ENCODE data around the gene CCDC71L. TPM values are rescaled to one million over a fixed set of nuclear protein-coding genes. Genes with fewer than 3 reads are reported as not detected.

CCDC71L gene
- total RNA-seq, 1 donor from 2014 or later: 18.4 TPM

DNA sequence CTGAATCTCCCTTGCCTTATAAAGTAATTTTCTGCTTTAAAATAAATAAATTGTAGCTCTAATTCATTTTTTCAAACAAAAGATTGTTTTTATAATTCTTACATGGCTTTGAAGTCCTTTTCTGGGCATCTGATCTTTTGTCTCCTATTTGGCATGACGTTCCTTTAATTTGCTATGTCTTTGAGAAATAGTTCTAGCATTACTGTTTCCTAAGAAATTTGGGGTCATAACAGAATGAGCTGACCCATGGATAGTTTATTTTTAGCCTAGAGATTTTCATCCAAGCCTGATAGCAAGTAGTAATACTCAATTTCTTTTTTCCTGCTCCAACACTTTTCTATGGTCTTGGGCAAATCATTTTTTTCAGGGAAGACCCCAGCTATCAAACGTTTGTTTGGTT lies 31.4 kb downstream of the CCDC71L start:
- H3K4me3 Mint-ChIP-seq (ENCODE audit: low read depth): no peak overlapping the region
- no peaks in the 10 kb centered on the region for H3K36me3 Mint-ChIP-seq (ENCODE audit: low read depth)
- H3K27me3 Mint-ChIP-seq (ENCODE audit: low read depth): peaks cover 2% of the 10 kb centered on the region

GRCh38 chr7:106626376-106627164 lies 34.4 kb downstream of the CCDC71L start:
- Mint-ChIP-seq H3K27me3 (ENCODE audit: low read depth) (no peaks in the 10 kb centered on the region), H3K4me3 (ENCODE audit: low read depth) (no peak overlapping the region), H3K36me3 (ENCODE audit: low read depth) (no peaks in the 10 kb centered on the region), H3K9me3 (peaks cover 9% of the 10 kb centered on the region), H3K4me1 (ENCODE audit: low read depth) (peaks cover 16% of the 10 kb centered on the region), H3K27ac (no peak overlapping the region)
- no peak for DNase-seq (ENCODE audit: low spot score)
- intact Hi-C loops (cut with micrococcal nuclease): loop anchor here (10.0 kb wide), 1 partner anchor 82 kb away; no protein-coding TSS in a partner anchor

More for the DNA sequence above, 31.4 kb downstream of the CCDC71L start:
- peaks cover 10% of the 10 kb centered on the region for H3K4me1 Mint-ChIP-seq (ENCODE audit: low read depth)
- H3K9me3 Mint-ChIP-seq: no peaks in the 10 kb centered on the region
- intact Hi-C loops (cut with micrococcal nuclease): loop anchor here (10.0 kb wide), 1 partner anchor 85 kb away; no protein-coding TSS in a partner anchor
- H3K27ac Mint-ChIP-seq: no peak overlapping the region
- no peak for DNase-seq (ENCODE audit: low spot score)

DNA sequence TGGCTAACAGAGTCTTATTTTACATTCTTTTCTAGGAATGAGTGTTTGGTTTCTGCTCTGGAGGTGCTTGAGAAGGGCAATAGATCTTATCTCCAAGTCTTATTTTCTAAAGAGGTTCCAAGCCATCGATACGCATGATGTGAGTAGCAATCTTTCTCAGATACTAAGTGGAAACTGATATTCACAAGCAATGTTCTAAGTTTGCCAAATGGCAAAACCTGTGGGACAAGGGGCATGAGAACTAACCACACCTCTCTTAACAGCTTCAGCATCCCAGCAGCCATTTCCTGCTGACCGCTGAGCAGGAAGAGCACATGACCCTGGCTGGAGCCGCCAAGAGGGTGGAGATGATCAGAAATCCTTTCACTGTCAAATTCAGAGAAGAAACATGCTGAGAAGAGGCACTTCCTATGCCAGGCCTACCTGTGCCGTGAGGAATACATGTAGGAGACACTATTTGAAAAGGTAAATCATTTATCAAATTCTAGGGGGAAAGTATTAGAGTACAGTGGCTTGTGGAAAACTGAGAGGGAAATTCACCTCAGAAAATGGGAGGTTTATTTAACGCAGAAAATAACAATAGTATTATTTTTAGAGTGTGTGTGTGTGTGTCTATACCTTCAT lies 35.2 kb downstream of the CCDC71L start:
- intact Hi-C loops (cut with micrococcal nuclease): loop anchor here (10.0 kb wide), 1 partner anchor 81 kb away; no protein-coding TSS in a partner anchor
- peaks cover 13% of the 10 kb centered on the region for H3K9me3 Mint-ChIP-seq
- H3K4me1 Mint-ChIP-seq (ENCODE audit: low read depth): peaks cover 16% of the 10 kb centered on the region
- DNase-seq (ENCODE audit: low spot score): no peak
- no peak overlapping the region for H3K4me3 Mint-ChIP-seq (ENCODE audit: low read depth)
- H3K27ac Mint-ChIP-seq: no peak overlapping the region
- H3K36me3 Mint-ChIP-seq (ENCODE audit: low read depth): no peaks in the 10 kb centered on the region
- H3K27me3 Mint-ChIP-seq (ENCODE audit: low read depth): no peaks in the 10 kb centered on the region

GRCh38 chr7:106623853-106624252 lies 37.1 kb downstream of the CCDC71L start:
- Mint-ChIP-seq H3K27ac (no peak overlapping the region), H3K4me3 (ENCODE audit: low read depth) (no peak overlapping the region), H3K9me3 (peaks cover 13% of the 10 kb centered on the region)

GRCh38 chr7:106623315-106623660 lies 37.7 kb downstream of the CCDC71L start:
- H3K9me3 Mint-ChIP-seq: peaks cover 13% of the 10 kb centered on the region
- no peak for DNase-seq (ENCODE audit: low spot score)
- H3K4me3 Mint-ChIP-seq (ENCODE audit: low read depth): no peak overlapping the region
- H3K27me3 Mint-ChIP-seq (ENCODE audit: low read depth): peaks cover 2% of the 10 kb centered on the region
- intact Hi-C loops (cut with micrococcal nuclease): loop anchor here (10.0 kb wide), 1 partner anchor 78 kb away; no protein-coding TSS in a partner anchor
- H3K36me3 Mint-ChIP-seq (ENCODE audit: low read depth): no peaks in the 10 kb centered on the region
- no peak overlapping the region for H3K27ac Mint-ChIP-seq
- peaks cover 16% of the 10 kb centered on the region for H3K4me1 Mint-ChIP-seq (ENCODE audit: low read depth)

More at GRCh38 chr7:106623853-106624252, 37.1 kb downstream of the CCDC71L start:
- H3K4me1 Mint-ChIP-seq (ENCODE audit: low read depth): peaks cover 16% of the 10 kb centered on the region
- H3K27me3 Mint-ChIP-seq (ENCODE audit: low read depth): peaks cover 2% of the 10 kb centered on the region
- no peaks in the 10 kb centered on the region for H3K36me3 Mint-ChIP-seq (ENCODE audit: low read depth)
- no peak for DNase-seq (ENCODE audit: low spot score)
- intact Hi-C loops (cut with micrococcal nuclease): loop anchor here (10.0 kb wide), 1 partner anchor 79 kb away; no protein-coding TSS in a partner anchor

GRCh38 chr7:106622654-106623314 lies 38.2 kb downstream of the CCDC71L start:
- Mint-ChIP-seq H3K9me3 (peaks cover 13% of the 10 kb centered on the region), H3K27ac (no peak overlapping the region), H3K4me1 (ENCODE audit: low read depth) (peaks cover 16% of the 10 kb centered on the region), H3K27me3 (ENCODE audit: low read depth) (peaks cover 2% of the 10 kb centered on the region), H3K36me3 (ENCODE audit: low read depth) (no peaks in the 10 kb centered on the region), H3K4me3 (ENCODE audit: low read depth) (no peak overlapping the region)
- intact Hi-C loops (cut with micrococcal nuclease): loop anchor here (10.0 kb wide), 1 partner anchor 78 kb away; no protein-coding TSS in a partner anchor
- DNase-seq (ENCODE audit: low spot score): no peak

GRCh38 chr7:106621393-106622132 lies 39.4 kb downstream of the CCDC71L start:
- no peaks in the 10 kb centered on the region for H3K36me3 Mint-ChIP-seq (ENCODE audit: low read depth)
- H3K27me3 Mint-ChIP-seq (ENCODE audit: low read depth): peaks cover 2% of the 10 kb centered on the region
- intact Hi-C loops (cut with micrococcal nuclease): loop anchor here (10.0 kb wide), 1 partner anchor 77 kb away; no protein-coding TSS in a partner anchor
- H3K4me1 Mint-ChIP-seq (ENCODE audit: low read depth): peaks cover 16% of the 10 kb centered on the region
- H3K27ac Mint-ChIP-seq: no peak overlapping the region
- H3K9me3 Mint-ChIP-seq: peaks cover 13% of the 10 kb centered on the region
- H3K4me3 Mint-ChIP-seq (ENCODE audit: low read depth): no peak overlapping the region
- DNase-seq (ENCODE audit: low spot score): no peak

DNA sequence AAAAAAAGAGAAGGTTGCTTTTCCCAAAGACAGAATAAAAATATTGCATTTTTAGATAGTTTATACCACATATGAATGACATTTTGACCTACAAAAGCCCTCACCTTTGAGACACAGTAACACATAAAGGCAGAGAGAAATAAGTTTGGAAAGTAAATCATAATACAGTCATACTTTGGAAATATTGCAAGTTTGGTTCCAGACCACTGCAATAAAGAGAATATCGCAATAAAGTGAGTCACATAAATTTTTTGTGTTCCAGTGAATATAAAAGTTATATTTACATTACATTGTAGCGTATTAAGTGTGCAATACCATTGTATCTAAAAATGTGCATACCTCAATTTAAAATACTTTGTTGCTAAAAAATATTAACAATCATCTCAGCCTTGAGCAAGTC lies 40.3 kb downstream of the CCDC71L start:
- Mint-ChIP-seq H3K36me3 (ENCODE audit: low read depth) (no peaks in the 10 kb centered on the region), H3K9me3 (peaks cover 13% of the 10 kb centered on the region), H3K27ac (no peak overlapping the region), H3K4me3 (ENCODE audit: low read depth) (no peak overlapping the region), H3K4me1 (ENCODE audit: low read depth) (peaks cover 13% of the 10 kb centered on the region), H3K27me3 (ENCODE audit: low read depth) (peaks cover 2% of the 10 kb centered on the region)
- no peak for DNase-seq (ENCODE audit: low spot score)
- intact Hi-C loops (cut with micrococcal nuclease): loop anchor here (10.0 kb wide), 1 partner anchor 76 kb away; no protein-coding TSS in a partner anchor

GRCh38 chr7:106620034-106620433 lies 40.9 kb downstream of the CCDC71L start:
- Mint-ChIP-seq H3K9me3 (peaks cover 13% of the 10 kb centered on the region), H3K27me3 (ENCODE audit: low read depth) (peaks cover 2% of the 10 kb centered on the region), H3K36me3 (ENCODE audit: low read depth) (no peaks in the 10 kb centered on the region), H3K4me3 (ENCODE audit: low read depth) (no peak overlapping the region), H3K27ac (no peak overlapping the region), H3K4me1 (ENCODE audit: low read depth) (peaks cover 6% of the 10 kb centered on the region)
- intact Hi-C loops (cut with micrococcal nuclease): loop anchor here (10.0 kb wide), 1 partner anchor 75 kb away; no protein-coding TSS in a partner anchor
- no peak for DNase-seq (ENCODE audit: low spot score)

DNA sequence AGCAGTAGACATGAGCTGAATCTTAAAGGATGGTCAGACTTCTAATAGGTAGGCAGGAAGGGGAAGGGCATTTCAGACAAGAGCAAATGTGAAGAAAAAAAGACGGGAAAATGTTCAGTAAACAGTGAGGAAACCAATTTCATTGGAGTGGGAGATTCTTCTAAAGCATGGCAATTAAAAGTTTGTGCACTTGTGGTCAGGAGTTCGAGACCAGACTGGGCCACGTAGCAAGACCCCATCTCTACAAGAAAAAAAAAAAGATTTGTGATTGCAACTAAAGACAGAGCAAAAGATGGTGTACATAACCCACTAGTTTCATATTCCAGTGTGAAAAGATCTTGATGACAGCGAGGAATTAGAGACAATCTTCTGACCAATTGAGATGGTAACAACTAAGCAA lies 41.7 kb downstream of the CCDC71L start:
- H3K4me1 Mint-ChIP-seq (ENCODE audit: low read depth): peaks cover 6% of the 10 kb centered on the region
- no peak for DNase-seq (ENCODE audit: low spot score)
- H3K4me3 Mint-ChIP-seq (ENCODE audit: low read depth): no peak overlapping the region
- peaks cover 3% of the 10 kb centered on the region for H3K27me3 Mint-ChIP-seq (ENCODE audit: low read depth)
- H3K36me3 Mint-ChIP-seq (ENCODE audit: low read depth): no peaks in the 10 kb centered on the region
- no peak overlapping the region for H3K27ac Mint-ChIP-seq
- intact Hi-C loops (cut with micrococcal nuclease): no loop called here
- H3K9me3 Mint-ChIP-seq: peaks cover 13% of the 10 kb centered on the region

- Mint-ChIP-seq H3K4me1 (ENCODE audit: low read depth) (peaks cover 4% of the 10 kb centered on the region), H3K36me3 (ENCODE audit: low read depth) (no peaks in the 10 kb centered on the region), H3K9me3 (peaks cover 13% of the 10 kb centered on the region), H3K27ac (no peak overlapping the region), H3K4me3 (ENCODE audit: low read depth) (no peak overlapping the region), H3K27me3 (ENCODE audit: low read depth) (peaks cover 4% of the 10 kb centered on the region)
- DNase-seq (ENCODE audit: low spot score): no peak
- intact Hi-C loops (cut with micrococcal nuclease): no loop called here
Measured at GRCh38 chr7:106618480-106618879, 42.5 kb downstream of the CCDC71L start.

- Mint-ChIP-seq H3K9me3 (peaks cover 13% of the 10 kb centered on the region), H3K27me3 (ENCODE audit: low read depth) (peaks cover 4% of the 10 kb centered on the region), H3K36me3 (ENCODE audit: low read depth) (no peaks in the 10 kb centered on the region), H3K4me3 (ENCODE audit: low read depth) (no peak overlapping the region), H3K4me1 (ENCODE audit: low read depth) (peaks cover 4% of the 10 kb centered on the region), H3K27ac (no peak overlapping the region)
- intact Hi-C loops (cut with micrococcal nuclease): no loop called here
- DNase-seq (ENCODE audit: low spot score): no peak
Measured at GRCh38 chr7:106617860-106618259, 43.1 kb downstream of the CCDC71L start.

Measured in activated T-helper 2 cell treated with anti-CD3 and anti-CD28 coated beads, Interferon-gamma antibody, Interleukin-2, Interleukin-4, amounts not matched to agents 10 μg/mL and 5 μg/mL and 100 μg/mL, durations not matched to agents 14 hours and 24 hours and 36 hours (primary cell).